Cardiac muscle cell (in vitro differentiated cells and primary cell): Measurements from ENCODE around the gene STK40. TPM values are rescaled to one million over a fixed set of nuclear protein-coding genes. Genes with fewer than 3 reads are reported as not detected.
A peak's percentile ranks its signal among the peaks of the same experiment; 100 is the strongest.

ENCODE experiments used
- DNase-seq, 2 donors: peaks; one replicate each; pipeline versions ENCODE4 v3.0.0 to v3.0.0-alpha.2; 2010 to 2017; ENCODE audit warnings: low read depth in 1 of 2, low spot score in 1 of 2
- H3K27ac ChIP-seq: fragments of 200-600 bp; sonication (generic); 2 replicates; pipeline ENCODE4 v1.5.1; 2016
- H3K27me3 ChIP-seq: fragments of 200-600 bp; sonication (generic); 2 replicates; pipeline ENCODE4 v1.6.0; 2016; ENCODE audit warnings: control low read depth
- H3K36me3 ChIP-seq: fragments of 200-600 bp; sonication (generic); 2 replicates; pipeline ENCODE4 v1.5.1; 2016; ENCODE audit warnings: control low read depth
- H3K4me1 ChIP-seq: fragments of 200-600 bp; sonication (generic); 2 replicates; pipeline ENCODE4 v1.8.1; 2017; ENCODE audit warnings: low read depth, mild to moderate bottlenecking, mixed run types
- H3K4me3 ChIP-seq: fragments of 200-600 bp; sonication (generic); 2 replicates; pipeline ENCODE4 v1.5.1; 2016; ENCODE audit warnings: mild to moderate bottlenecking
- H3K9me3 ChIP-seq: fragments of 200-600 bp; sonication (generic); 2 replicates; pipeline ENCODE4 v1.5.1; 2017; ENCODE audit warnings: low read depth, mild to moderate bottlenecking, control low read depth
- polyA plus RNA-seq: library from polyadenylated mRNA; unstranded; fragments of >200 nt; fragmentation: Nextera tagmentation; extraction: Ambion mirVana; gene quantifications from 2 replicates; pipeline ENCODE4 v1.2.1, GENCODE V29; 2016
- total RNA-seq: library from RNA; depleted of rRNA; stranded (reverse); fragments of >200 nt; gene quantifications from 2 replicates; pipeline ENCODE4 v1.2.3, GENCODE V29; 2016
- TF ChIP-seq, protein P1 (sequence below): IDR thresholded peaks from 2 replicates; pipeline ENCODE4 v1.5.1; 2012; ENCODE audit warnings: low read depth, mild to moderate bottlenecking, low read length

Gene STK40
- total and polyA plus RNA-seq, 2 experiments from 2014 or later = 37.0 to 51.1 TPM

DNA sequence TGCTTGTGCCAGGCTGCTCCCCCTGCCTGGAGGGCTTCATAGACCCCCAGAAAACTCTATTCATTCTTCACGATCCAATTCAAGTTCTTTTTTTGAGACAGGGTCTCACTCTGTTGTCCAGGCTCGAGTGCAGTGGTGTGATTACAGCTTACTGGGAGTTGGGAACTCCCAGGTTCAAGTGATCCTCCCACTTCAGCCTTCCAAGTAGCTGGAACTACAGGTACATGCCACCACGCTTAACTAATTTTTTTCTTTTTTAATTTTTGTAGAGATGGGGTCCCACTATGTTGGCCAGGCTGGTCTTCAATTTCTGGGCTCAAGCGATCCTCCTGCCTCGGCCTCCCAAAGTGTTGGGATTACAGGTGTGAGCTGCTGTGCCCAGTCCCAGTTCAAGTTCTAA lies 4.3 kb downstream of the STK40 start:
- Histone ChIP-seq H3K27me3 (no peaks in the 10 kb centered on the region), H3K4me3 (no peak overlapping the region), H3K9me3 (no peaks in the 10 kb centered on the region), H3K27ac (no peak overlapping the region), H3K36me3 (no peaks in the 10 kb centered on the region), H3K4me1 (peaks cover 11% of the 10 kb centered on the region)
- no peak for DNase-seq
- TF ChIP-seq, protein P1, sequence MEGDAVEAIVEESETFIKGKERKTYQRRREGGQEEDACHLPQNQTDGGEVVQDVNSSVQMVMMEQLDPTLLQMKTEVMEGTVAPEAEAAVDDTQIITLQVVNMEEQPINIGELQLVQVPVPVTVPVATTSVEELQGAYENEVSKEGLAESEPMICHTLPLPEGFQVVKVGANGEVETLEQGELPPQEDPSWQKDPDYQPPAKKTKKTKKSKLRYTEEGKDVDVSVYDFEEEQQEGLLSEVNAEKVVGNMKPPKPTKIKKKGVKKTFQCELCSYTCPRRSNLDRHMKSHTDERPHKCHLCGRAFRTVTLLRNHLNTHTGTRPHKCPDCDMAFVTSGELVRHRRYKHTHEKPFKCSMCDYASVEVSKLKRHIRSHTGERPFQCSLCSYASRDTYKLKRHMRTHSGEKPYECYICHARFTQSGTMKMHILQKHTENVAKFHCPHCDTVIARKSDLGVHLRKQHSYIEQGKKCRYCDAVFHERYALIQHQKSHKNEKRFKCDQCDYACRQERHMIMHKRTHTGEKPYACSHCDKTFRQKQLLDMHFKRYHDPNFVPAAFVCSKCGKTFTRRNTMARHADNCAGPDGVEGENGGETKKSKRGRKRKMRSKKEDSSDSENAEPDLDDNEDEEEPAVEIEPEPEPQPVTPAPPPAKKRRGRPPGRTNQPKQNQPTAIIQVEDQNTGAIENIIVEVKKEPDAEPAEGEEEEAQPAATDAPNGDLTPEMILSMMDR = no peak

DNA sequence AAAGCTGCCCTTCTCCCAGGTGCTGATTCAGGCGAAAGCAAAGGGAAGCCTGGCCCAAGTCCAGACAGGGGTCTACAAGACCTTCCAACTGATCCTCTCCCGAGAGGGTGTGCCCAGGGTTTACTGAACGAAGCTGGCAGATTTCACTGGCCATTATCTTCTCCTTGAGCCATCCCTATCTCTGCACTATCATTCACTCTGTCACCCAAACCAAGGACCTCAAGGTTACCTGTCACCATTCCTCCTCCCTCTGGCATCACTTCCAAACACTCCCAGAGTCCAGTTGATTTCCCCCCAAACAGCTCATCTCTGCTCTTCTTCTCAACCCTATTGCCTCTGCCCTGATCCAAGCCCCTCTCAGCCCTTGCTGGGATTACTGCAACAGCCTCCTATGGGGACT lies 4.9 kb downstream of the STK40 start:
- H3K4me1 ChIP-seq = peaks cover 10% of the 10 kb centered on the region
- no peaks in the 10 kb centered on the region for H3K36me3 ChIP-seq
- peak overlapping the region; percentile 54 for H3K27ac ChIP-seq
- no peaks in the 10 kb centered on the region for H3K27me3 ChIP-seq
- DNase-seq = no peak
- TF ChIP-seq, protein P1 = no peak
- H3K4me3 ChIP-seq = no peak overlapping the region
- H3K9me3 ChIP-seq = no peaks in the 10 kb centered on the region

DNA sequence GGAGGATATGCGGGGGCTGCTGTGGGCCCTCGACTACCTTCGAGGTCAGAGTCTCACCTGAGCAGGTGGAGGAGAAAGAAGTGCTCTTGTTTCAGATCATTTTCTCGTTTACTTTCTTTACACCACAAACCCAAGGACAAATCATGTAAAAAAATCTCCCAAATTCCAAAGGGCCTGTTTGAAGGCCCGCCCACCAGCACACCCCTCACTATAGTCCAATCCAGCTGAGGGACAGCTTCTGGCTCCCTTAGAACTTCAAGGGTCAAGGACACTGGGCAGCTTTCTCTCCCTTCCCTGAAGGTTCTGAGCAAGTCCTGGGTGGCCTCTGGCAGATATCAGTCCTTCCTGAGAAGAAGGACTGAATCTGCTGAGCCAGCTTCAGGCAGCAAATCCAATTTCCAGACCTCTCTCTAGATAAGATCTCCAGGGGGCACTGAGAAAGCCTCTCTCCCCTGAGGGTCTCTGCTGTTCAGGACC lies 5.5 kb downstream of the STK40 start:
- no peak for DNase-seq
- peaks cover 10% of the 10 kb centered on the region for H3K4me1 ChIP-seq
- H3K9me3 ChIP-seq = no peaks in the 10 kb centered on the region
- no peak overlapping the region for H3K4me3 ChIP-seq
- H3K27me3 ChIP-seq = no peaks in the 10 kb centered on the region
- H3K36me3 ChIP-seq = no peaks in the 10 kb centered on the region
- peak overlapping the region; percentile 54 for H3K27ac ChIP-seq
- TF ChIP-seq, protein P1 = no peak

DNA sequence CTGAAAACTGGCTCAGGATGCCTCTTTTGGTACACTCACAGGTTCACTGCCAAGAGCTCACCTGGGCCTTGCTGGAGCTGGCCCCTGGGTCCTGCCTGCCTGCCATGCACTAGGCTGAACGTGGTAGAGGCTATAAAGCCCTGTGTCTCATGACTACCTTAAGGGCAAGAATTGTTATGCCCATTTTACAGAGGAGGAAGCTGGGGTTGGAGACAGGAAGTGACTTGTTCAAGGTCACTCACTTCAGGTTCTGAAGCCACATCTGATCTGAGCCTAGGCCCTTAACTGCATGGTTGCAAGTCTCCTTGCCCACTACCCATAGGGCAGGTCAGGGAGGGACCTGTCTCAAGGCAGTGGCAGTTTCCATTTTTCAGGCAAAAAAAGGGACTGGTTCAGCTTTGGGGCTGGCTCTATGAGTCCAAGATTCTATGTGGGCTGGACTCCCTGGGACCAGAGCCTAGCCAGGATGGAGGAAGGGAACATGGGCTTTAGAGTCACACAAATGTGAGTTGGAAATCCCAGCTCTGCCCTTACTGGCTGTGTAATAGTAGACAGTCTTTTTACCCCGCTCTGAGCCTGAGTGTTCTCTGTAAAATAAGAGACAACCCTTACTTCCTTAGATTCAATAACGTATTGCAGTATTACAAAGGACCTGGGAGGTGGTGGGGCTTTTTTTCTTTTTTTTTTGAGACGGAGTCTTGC lies 7.8 kb downstream of the STK40 start:
- no peaks in the 10 kb centered on the region for H3K27me3 ChIP-seq
- no peak overlapping the region for H3K4me3 ChIP-seq
- TF ChIP-seq, protein P1 = no peak
- peaks cover 29% of the 10 kb centered on the region for H3K4me1 ChIP-seq
- DNase-seq = no peak
- H3K27ac ChIP-seq = no peak overlapping the region
- no peaks in the 10 kb centered on the region for H3K36me3 ChIP-seq
- no peaks in the 10 kb centered on the region for H3K9me3 ChIP-seq

DNA sequence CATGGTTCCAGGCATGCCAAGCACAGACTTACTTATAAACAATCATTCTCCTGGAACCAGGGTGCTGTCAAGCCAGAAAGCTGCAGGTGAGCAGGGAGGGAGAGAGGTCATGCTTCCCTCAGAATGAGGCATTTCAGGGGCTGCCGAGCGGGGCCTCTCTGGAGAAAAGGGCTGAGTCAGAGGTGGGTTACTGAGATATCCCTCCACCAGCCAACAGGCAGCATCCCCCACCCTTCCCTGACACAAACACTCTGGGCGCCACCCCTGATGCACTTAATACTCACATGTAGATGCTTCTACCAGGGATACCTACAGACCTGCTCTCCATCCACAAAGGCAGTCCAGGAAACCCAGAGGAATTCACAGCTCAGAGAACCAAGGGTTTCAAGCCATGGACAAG lies 13.1 kb downstream of the STK40 start:
- DNase-seq = no peak
- Histone ChIP-seq H3K4me1 (peaks cover 22% of the 10 kb centered on the region), H3K4me3 (no peak overlapping the region), H3K36me3 (no peaks in the 10 kb centered on the region), H3K9me3 (no peaks in the 10 kb centered on the region), H3K27me3 (no peaks in the 10 kb centered on the region), H3K27ac (peak overlapping the region; percentile 19)
- TF ChIP-seq, protein P1 = no peak
